Ramos (cell line): ENCODE data around the gene SMNDC1.
"Not testable (repeated sequence)": the region's sequence is repeated elsewhere in the genome, so short reads cannot be mapped to it uniquely, and the experiment has no call there.

Experiments
- in situ Hi-C: fragments of 300-500 bp; cut with MboI; formaldehyde crosslinking; loops from one replicate; pipeline ENCODE4 v1.14.3; 2022; ENCODE audit warnings: low sequenced_read_pairs; ENCODE audit not compliant: unreplicated experiment

SMNDC1 gene

GRCh38 chr10:110331226-110331795 lies 26.6 kb upstream of the SMNDC1 start:
- in situ Hi-C loops = not testable (repeated sequence)

- in situ Hi-C loops = no loop called here
Measured at GRCh38 chr10:110330675-110331074, 26.0 kb upstream of the SMNDC1 start.

GRCh38 chr10:110327262-110327914 lies 22.7 kb upstream of the SMNDC1 start:
- in situ Hi-C loops = no loop called here

DNA sequence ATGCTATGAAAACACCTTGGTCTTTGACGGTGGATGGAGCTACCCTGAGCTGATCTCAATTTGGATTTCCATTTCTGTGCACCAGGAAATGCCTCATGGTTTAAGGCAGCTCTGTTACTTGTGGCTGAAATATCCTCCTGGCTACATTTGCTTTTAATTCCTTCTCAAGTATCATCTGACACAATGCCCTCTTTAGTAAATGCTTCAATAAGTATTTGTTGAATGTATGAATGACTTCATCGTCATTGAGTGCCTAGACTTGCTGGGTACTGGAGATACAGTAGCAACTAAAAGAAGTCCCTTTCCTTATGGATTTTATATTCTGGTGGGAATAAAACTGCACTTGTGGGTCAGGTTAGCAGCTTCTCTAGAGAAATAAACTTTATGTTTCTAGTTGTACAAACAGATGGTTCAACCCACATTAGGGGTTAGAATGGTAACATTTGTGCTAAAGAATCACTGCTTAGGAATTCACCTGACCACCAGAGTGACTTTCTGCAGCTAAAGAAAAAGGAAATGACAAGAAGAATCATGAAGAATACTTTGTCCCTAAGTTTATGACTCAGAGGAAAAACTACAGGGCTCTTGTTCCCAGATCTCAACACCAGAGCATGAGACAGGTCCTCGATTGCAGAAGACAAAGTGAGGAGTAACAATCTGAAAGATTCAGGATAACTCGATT lies 21.8 kb upstream of the SMNDC1 start:
- in situ Hi-C loops = no loop called here

- in situ Hi-C loops = no loop called here
Measured at GRCh38 chr10:110324805-110325280, 20.1 kb upstream of the SMNDC1 start.

DNA sequence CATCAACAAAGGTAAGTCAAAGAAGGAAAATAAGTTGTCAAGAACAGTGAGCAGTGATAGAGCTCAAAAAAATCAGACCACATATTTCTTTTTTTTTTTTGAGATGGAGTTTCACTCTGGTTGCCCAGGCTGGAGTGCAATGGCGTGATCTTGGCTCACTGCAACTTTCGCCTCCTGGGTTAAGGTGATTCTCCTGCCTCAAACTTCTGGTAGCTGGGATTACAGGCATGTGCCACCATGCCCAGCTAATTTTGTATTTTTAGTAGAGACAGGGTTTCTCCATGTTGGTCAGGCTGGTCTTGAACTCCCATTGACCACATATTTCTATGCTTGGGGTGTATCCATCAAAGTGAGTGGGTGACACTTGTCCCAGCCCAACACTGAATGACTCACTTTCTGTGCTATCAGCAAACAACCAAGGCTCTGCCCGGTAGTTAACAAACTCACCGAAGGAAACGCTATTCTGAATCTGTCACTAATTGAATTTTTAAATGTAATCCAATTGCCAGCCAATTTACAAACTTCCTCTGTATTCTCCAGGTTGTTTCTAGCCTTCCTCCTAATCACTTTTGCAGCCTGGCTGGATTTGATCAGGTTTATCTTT lies 19.6 kb upstream of the SMNDC1 start:
- in situ Hi-C loops = no loop called here

DNA sequence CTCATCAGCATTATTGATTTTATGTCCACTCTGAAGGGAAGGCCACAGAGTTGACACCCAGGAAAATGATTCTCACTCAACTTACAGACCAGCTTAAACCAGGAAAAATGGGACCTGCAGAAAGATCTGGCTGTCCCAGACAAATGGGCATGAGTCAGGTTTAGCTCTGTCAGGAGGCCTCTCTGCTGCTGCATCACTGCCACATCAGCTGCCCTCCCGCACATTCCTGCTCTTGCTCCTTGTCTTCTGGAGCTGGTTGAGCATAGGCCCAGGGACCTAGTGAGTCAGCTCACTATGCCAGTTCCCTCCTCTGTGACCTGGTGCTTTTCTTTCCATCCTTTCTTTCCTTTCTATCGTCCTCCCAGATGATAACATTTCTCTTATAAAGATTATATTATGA lies 18.8 kb upstream of the SMNDC1 start:
- in situ Hi-C loops = no loop called here

DNA sequence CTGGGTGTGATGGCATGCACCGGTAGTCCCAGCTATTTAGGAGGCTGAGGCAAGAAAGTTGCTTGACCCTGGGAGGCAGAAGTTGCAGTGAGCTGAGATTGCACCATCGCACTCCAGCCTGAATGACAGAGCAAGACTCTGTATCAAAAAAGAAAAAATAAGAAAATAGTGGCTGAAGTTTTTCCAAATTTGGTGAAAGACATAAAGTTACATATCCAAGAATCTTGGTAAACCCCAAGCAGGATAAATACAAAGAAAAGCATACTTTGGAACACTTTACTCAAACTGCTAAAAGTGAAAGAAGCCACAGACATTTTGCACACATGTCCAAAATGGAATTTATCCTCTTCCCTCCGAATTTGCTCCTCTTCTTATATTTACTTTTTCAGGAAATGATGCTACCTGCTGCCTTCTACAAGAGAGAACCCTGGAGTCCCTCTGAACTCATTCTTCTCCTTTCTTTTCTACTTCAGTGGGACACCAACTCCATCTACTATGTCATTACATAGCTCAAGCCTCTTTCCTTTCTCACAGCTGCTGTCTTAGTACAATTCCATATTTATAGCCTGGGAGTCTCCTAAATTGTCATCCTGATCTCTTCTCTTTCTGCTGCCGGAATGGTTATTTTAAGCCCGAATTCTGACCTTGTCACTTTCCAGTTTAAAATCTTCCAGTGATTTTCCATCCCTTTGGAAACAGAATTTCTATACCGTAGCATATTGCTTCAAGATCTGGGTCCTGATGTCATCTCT lies 17.3 kb upstream of the SMNDC1 start:
- in situ Hi-C loops = no loop called here

DNA sequence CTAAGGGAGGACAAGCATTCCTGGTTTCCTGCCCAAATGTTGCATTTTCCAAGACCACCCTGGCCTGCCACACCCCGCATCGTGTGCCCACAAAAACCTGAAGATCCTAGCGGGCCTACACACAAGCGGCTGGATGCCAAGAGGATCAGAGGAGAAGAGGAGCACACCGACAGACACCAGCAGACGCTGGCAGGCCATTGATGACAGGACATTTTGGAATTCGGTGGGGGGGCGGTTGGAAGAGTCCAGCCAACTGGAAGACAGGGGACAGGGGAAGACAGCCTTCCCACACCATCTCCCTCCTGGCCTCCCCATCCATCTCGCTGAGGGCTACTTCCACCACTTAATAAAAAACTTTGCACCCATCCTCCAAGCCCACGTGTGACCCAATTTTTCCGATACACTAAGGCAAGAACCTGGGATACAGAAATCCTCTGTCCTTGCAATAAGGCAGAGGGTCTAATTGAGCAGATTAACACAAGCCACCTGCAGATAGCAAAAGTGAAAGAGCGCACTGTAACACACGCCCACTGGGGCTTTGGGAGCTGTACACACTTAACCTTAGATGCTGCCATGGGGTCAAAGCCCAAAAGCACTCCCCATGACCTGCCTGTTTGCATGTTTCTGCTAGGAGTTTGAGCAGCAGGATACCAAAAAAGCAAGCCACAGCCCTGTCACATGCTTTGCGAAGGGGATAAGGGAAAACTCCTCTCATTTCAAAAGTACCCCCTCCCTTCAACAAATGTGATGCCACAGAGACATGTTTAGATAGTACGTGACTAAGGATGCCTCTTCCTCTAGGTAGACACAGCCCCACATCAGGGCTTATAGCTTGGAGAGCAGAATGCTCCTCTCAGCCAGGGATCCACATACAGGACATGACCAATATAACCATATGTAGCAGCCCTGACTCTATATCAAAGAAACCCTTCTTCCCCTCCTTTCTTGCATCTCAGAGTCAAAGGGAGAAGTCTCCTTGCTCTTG lies 13.4 kb upstream of the SMNDC1 start:
- in situ Hi-C loops = no loop called here

GRCh38 chr10:110313674-110314073 lies 9.0 kb upstream of the SMNDC1 start:
- in situ Hi-C loops = no loop called here

- in situ Hi-C loops = no loop called here
Measured at GRCh38 chr10:110312206-110312605, 7.5 kb upstream of the SMNDC1 start.

DNA sequence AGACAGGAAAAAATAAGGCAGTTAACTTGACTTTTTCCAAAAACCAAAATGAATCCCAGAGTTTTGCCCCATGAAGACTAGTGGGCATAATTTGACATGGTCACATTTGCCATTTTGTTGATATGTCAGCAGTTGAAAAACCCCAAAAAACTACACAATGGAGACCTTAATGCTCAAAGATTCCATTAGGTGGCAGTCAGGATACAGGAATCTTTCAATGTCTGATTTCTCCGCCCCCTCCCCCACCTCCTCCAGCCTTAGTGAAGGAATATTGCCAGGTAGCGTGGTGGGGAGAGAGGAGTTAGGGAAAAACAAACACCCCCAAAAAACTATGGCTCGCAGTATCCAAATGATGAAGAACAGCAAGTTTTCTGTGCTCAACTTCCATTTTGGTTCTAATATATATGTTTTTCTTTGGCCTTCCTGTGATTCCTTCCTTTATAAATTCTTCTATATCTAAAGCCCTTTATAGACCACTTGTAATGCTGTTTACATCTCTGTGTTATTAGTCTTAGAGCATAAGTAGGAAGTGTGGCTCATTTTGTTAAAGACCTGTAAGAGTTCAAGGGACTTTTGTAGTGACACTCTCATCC lies 6.7 kb upstream of the SMNDC1 start:
- in situ Hi-C loops = no loop called here

DNA sequence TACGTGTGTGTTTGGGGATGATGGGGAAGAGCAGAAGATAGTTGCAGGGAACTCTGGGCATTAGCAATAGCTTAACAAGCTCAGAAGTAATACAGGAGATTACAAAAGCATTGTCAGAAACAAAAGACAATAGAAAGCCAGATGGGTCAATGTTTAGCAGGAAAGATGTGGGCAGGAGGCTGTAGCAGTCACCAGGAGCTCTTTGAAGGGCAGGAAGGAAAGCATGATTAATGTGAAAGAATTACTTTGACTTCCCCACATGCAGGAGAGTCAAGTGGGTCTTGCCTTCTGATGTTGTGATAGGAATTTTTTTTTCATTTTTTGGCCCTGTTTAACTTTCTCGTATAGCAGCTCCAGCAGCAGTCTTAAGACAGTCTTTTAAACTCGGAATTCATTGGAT lies 6.0 kb upstream of the SMNDC1 start:
- in situ Hi-C loops = no loop called here

GRCh38 chr10:110307805-110308204 lies 3.1 kb upstream of the SMNDC1 start:
- in situ Hi-C loops = no loop called here

GRCh38 chr10:110306452-110306768 lies 1.7 kb upstream of the SMNDC1 start:
- in situ Hi-C loops = no loop called here

DNA sequence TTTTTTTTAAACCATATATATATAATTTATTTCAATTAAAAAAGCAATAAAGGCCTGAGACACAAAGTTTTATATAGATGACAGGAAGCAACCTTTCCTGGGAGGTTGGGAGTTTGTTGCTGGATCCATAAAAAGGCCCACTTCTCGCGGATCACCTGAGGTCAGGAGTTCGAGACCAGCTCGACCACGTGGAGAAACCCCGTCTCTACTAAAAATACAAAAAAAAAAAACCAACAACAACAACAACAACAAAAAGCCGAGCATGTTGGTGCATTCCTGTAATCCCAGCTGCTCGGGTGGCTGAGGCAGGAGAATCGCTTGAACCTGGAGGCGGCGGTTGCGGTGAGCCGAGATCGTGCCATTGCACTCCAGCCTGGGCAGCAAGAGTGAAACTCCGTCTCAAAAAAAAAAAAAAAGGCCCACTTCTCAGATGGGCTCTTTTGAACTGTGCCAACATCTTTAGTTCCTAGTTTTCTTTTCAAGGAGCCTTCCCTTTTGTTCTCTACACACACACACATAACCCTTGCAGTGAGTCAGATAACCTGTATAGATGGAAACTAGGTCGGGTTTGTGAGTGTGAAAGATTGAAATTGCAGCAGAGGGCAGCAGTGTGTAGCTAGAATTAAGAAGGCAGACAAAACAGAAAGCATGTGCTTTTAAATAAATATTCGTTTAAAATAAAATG lies 1.2 kb upstream of the SMNDC1 start:
- in situ Hi-C loops = no loop called here

GRCh38 chr10:110304394-110304779 lies 333 bp downstream of the SMNDC1 start:
- in situ Hi-C loops = no loop called here

DNA sequence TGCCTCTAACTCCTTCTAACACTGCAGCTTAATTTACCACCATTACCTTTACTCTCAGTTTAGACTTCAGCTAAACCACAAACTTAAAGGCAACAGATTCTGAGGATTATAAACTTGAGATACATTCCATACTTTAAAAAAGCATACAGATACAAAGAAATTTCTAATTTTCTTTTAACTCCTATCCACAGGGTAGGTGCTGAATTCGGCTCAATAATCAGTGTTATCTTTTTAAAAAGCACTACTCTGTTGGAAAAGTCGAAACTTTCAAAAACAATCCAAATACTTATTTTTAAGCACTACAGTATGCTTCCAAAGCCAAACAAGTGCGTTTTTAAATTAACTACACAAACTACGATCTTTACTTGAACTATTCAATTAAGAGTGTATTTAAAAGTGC lies 1.0 kb downstream of the SMNDC1 start:
- in situ Hi-C loops = no loop called here
